Colonic mucosa (tissue), 4 donors: ENCODE data around the gene ASPDH. TPM values are rescaled to one million over a fixed set of nuclear protein-coding genes. Genes with fewer than 3 reads are reported as not detected.

Experiments
- DNase-seq: peaks from one replicate; pipeline ENCODE4 v3.0.0-alpha.2; 2020
- H3K27ac ChIP-seq: fragments of 200-600 bp; one replicate; pipeline ENCODE4 v1.8.0; 2021
- H3K27me3 ChIP-seq: fragments of 200-600 bp; one replicate; pipeline ENCODE4 v1.8.0; 2021
- H3K36me3 ChIP-seq: fragments of 200-600 bp; one replicate; pipeline ENCODE4 v1.8.0; 2021
- H3K4me1 ChIP-seq: fragments of 200-600 bp; one replicate; pipeline ENCODE4 v1.8.0; 2021; ENCODE audit warnings: mild to moderate bottlenecking
- H3K4me3 ChIP-seq: fragments of 200-600 bp; one replicate; pipeline ENCODE4 v1.8.0; 2021
- H3K9ac ChIP-seq, 2 donors: one replicate each; pipeline ENCODE4 v1.7.0; 2013; ENCODE audit warnings: control low read depth in 2 of 2, low read depth in 2 of 2, low read length in 2 of 2
- H3K9me3 ChIP-seq: fragments of 200-600 bp; one replicate; pipeline ENCODE4 v1.8.0; 2021
- intact Hi-C: fragments of 100-400 bp; cut with DNase I; formaldehyde crosslinking; loops from one replicate; pipeline ENCODE4 v1.14.1; 2022
- total RNA-seq, 2 donors: library from RNA; stranded (reverse); fragmentation: NEBNext Ultra II Directional in 1 of 2; extraction: Animal tissue kit (Norgen Biotek cat#: 25700) in 1 of 2; gene quantifications; one replicate each; pipeline ENCODE4 v1.2.1, GENCODE V29; 2021
- TF ChIP-seq, protein P1 (sequence below): fragments of 200-600 bp; IDR thresholded peaks from one replicate; pipeline ENCODE4 v1.8.0; 2022; ENCODE audit warnings: antibody characterized with exemption, mild to moderate bottlenecking
- donor health status: healthy.
- donor health status: DM: no; HTN: no; CAD: no.
- donor health status: DM: no; HTN: no; CAD: no.

Gene ASPDH
- total RNA-seq, 2 donors from 2014 or later: not detected

DNA sequence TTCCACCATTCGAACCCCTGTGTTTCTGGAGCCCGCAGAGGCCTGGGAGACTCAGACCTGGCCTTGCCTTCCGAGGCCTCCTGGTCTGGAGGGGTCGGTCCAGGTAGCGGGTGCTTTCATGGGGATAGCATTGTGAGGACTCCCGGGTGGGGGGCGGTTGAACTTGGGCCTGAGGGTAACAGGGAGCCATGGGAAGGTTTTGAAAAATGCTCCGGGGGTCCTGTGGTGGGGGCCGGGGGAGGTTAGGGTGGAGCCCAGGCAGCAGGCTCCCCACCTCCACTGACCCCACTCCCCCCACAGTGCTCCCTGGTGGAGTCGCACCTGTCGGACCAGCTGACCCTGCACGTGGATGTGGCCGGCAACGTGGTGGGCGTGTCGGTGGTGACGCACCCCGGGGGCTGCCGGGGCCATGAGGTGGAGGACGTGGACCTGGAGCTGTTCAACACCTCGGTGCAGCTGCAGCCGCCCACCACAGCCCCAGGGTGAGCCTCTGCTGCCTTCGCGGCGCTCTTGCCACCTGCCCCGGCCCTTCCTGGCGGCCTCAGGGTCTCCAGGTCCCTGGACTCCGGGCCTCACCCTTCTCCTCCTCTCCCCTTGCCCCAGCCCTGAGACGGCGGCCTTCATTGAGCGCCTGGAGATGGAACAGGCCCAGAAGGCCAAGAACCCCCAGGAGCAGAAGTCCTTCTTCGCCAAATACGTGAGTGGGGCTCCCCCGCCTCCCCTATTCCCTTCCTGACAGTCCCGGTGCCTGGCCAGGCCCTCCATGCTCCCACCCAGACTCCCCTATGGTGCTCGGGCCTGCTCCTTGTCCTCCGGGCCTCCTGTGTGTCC lies 33.2 kb downstream of the ASPDH start:
- Histone ChIP-seq H3K4me3 (no peak overlapping the region), H3K4me1 (peaks cover 8% of the 10 kb centered on the region), H3K9ac (no peak overlapping the region), H3K27me3 (no peaks in the 10 kb centered on the region), H3K27ac (no peak overlapping the region), H3K36me3 (peaks cover 9% of the 10 kb centered on the region), H3K9me3 (no peaks in the 10 kb centered on the region)
- DNase-seq: no peak
- intact Hi-C loops: no loop called here
- TF ChIP-seq, protein P1, sequence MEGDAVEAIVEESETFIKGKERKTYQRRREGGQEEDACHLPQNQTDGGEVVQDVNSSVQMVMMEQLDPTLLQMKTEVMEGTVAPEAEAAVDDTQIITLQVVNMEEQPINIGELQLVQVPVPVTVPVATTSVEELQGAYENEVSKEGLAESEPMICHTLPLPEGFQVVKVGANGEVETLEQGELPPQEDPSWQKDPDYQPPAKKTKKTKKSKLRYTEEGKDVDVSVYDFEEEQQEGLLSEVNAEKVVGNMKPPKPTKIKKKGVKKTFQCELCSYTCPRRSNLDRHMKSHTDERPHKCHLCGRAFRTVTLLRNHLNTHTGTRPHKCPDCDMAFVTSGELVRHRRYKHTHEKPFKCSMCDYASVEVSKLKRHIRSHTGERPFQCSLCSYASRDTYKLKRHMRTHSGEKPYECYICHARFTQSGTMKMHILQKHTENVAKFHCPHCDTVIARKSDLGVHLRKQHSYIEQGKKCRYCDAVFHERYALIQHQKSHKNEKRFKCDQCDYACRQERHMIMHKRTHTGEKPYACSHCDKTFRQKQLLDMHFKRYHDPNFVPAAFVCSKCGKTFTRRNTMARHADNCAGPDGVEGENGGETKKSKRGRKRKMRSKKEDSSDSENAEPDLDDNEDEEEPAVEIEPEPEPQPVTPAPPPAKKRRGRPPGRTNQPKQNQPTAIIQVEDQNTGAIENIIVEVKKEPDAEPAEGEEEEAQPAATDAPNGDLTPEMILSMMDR: no peak

DNA sequence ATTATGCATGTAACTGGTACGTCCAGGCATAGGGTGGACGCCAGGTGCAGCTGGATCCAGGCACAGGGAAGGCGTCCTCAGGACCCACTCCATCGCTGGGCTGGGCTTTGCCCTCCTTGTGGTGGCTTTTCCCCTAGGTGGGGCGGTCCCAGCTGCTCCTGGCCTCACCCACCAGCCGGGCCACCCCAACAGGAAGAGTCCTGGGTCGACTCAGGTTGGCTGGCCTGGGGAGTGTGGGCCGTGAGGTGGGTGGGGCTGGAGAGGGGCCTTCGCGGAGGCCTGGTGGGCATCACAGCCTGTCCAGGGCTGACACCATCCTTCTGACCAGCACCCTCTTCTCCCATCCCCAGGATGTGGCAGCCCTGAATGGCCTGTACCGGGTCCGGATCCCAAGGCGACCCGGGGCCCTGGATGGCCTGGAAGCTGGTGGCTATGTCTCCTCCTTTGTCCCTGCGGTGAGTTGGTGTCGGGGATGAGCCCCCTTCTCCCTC lies 33.9 kb downstream of the ASPDH start:
- H3K27me3 ChIP-seq: no peaks in the 10 kb centered on the region
- H3K36me3 ChIP-seq: peaks cover 9% of the 10 kb centered on the region
- TF ChIP-seq, protein P1: no peak
- no peak for DNase-seq
- no peaks in the 10 kb centered on the region for H3K9me3 ChIP-seq
- no peak overlapping the region for H3K4me3 ChIP-seq
- no peak overlapping the region for H3K9ac ChIP-seq
- peaks cover 8% of the 10 kb centered on the region for H3K4me1 ChIP-seq
- intact Hi-C loops: no loop called here
- H3K27ac ChIP-seq: no peak overlapping the region

DNA sequence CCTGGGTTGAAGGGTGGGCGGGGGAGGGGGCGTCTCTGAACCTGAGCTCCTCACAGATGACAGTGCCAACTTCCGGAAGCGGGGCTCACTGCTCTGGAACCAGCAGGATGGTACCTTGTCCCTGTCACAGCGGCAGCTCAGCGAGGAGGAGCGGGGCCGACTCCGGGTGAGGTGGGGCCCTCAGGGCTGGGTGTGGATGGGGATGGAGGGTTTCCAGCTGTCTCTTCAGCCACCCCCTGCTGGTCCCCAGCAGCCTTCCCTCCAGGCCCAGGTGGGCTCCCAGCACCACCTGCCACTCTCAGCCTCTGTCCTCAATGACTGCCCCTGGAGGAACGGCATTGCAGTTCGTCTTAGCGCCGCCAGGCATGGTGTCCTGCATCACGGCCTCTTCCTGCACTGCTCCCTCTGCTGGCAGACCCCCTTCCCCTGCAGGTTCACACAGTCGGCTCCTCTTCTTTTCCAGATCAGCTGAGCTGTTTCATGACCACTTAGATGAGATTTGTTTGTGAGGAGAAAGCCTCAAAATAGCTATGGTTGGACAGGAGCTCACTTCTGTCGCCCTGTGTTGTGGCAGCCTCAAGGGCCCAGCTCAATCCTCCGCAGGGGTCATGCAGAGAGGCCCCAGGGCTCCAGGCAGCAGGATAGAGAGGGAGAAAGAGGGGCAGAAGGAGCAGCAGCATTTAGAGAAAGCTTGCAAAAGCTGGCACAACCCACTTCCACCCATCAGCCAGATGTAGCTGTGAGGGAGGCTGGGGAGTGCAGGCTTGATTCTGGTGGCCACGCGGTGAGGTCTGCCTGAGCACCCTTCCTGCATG lies 34.6 kb downstream of the ASPDH start:
- no peak overlapping the region for H3K4me3 ChIP-seq
- peaks cover 9% of the 10 kb centered on the region for H3K36me3 ChIP-seq
- no peak overlapping the region for H3K27ac ChIP-seq
- DNase-seq: no peak
- H3K9ac ChIP-seq: no peak overlapping the region
- intact Hi-C loops: no loop called here
- no peaks in the 10 kb centered on the region for H3K27me3 ChIP-seq
- H3K9me3 ChIP-seq: no peaks in the 10 kb centered on the region
- H3K4me1 ChIP-seq: peaks cover 8% of the 10 kb centered on the region
- TF ChIP-seq, protein P1: no peak

DNA sequence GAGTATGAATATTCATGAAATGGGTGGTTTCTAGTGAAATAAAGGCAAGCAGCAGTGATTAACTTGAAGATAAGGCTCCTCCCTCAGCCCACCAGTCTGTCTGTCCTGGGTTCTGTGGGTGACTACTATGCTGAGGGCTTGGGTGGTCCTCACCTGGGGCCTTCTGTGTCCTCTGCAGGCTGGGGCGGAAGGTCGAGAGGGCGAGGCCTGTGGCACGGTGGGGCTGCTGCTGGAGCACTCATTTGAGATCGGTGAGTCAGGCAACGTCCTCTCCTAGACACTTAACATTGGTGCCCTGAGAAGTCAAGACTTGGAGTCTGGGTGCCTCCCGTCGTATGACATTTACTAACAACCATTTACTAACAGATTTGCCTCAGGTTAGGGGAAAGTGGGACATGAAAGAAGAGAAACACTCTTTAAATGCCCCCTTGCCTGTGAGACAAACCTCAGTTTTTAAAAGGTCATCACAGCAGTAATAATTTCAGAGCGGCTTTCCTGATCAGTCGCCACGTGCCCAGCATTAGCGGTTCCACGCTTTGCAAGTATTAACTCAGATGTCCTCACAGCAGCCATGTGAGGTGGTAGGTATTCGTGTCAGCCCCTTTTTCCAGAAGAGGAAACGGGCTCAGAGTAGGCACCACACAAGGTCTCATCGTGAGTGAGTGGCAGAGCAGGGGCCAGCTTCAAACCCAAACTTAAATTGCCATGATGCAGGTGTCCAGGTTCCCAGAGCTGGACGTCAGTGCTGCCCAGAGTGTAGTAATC lies 35.8 kb downstream of the ASPDH start:
- Histone ChIP-seq H3K36me3 (peaks cover 9% of the 10 kb centered on the region), H3K9ac (no peak overlapping the region), H3K4me3 (no peak overlapping the region), H3K27ac (no peak overlapping the region), H3K27me3 (no peaks in the 10 kb centered on the region), H3K9me3 (no peaks in the 10 kb centered on the region), H3K4me1 (peaks cover 8% of the 10 kb centered on the region)
- intact Hi-C loops: no loop called here
- no peak for DNase-seq
- TF ChIP-seq, protein P1: no peak

DNA sequence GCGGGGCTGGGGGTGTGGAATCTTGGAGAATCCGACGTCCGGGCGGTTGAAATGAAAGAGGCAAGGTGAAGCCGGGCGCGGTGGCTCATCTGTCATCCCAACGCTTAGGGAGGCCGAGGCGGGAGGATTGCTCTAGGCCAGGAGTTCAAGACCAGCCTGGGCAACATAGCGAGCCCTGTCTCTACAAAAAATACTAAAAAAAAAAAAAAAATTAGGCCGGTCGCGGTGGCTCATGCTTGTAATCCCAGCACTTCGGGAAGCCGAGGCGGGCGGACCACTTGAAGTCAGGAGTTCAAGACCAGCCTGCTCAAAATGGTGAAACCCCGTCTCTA lies 36.8 kb downstream of the ASPDH start:
- Histone ChIP-seq H3K4me3 (peak overlapping the region; percentile 82), H3K27me3 (no peaks in the 10 kb centered on the region), H3K36me3 (peaks cover 9% of the 10 kb centered on the region), H3K9me3 (no peaks in the 10 kb centered on the region), H3K9ac (peak overlapping the region; percentile 89 to 93), H3K4me1 (peaks cover 8% of the 10 kb centered on the region), H3K27ac (peak overlapping the region; percentile 70)
- TF ChIP-seq, protein P1: no peak
- DNase-seq: no peak
- intact Hi-C loops: no loop called here
